Natural killer cell (primary cell): Measurements from ENCODE around the gene FCGBP. TPM values are rescaled to one million over a fixed set of nuclear protein-coding genes. Genes with fewer than 3 reads are reported as not detected.
A peak's percentile ranks its signal among the peaks of the same experiment; 100 is the strongest.

Source experiments
- ATAC-seq, 3 donors: fragments of 150-1000 bp in 2 of 3; fragments of 200-7000 bp in 1 of 3; cut with Tn5 transposase; 1 replicate in 1 of 3; 2 replicates in 2 of 3; pipeline ENCODE4 v1.10.0; 2021; ENCODE audit warnings: mild to moderate bottlenecking in 2 of 3, moderate library complexity in 2 of 3
- DNase-seq, 2 donors: peaks; one replicate each; pipeline versions ENCODE4 v3.0.0 to v3.0.0-alpha.2; 2013 to 2021; ENCODE audit warnings: mixed read lengths in 1 of 2
- H3K27ac ChIP-seq: one replicate; pipeline ENCODE4 v1.5.1; 2013; ENCODE audit warnings: mild to moderate bottlenecking, low read length
- H3K27me3 ChIP-seq: one replicate; pipeline ENCODE4 v1.6.1; 2013; ENCODE audit warnings: low read length; ENCODE audit not compliant: control insufficient read depth, insufficient read depth
- H3K36me3 ChIP-seq: one replicate; pipeline ENCODE4 v1.6.1; 2013; ENCODE audit warnings: low read length; ENCODE audit not compliant: control insufficient read depth, insufficient read depth
- H3K4me1 ChIP-seq: one replicate; pipeline ENCODE4 v1.6.1; 2013; ENCODE audit warnings: low read length; ENCODE audit not compliant: control insufficient read depth, insufficient read depth
- H3K4me3 ChIP-seq: one replicate; pipeline ENCODE4 v1.5.1; 2013; ENCODE audit warnings: low read length
- H3K9me3 ChIP-seq: one replicate; pipeline ENCODE4 v1.6.1; 2013; ENCODE audit warnings: low read length; ENCODE audit not compliant: control insufficient read depth, insufficient read depth
- H3K27ac Mint-ChIP-seq, 2 donors: one replicate each; pipeline ENCODE4 v1.8.0; 2022; ENCODE audit warnings: mild to moderate bottlenecking in 2 of 2, mixed read lengths in 2 of 2, moderate library complexity in 1 of 2
- H3K27me3 Mint-ChIP-seq, 2 donors: one replicate each; pipeline ENCODE4 v1.8.0; 2022; ENCODE audit warnings: low read depth in 2 of 2, mixed read lengths in 2 of 2
- H3K36me3 Mint-ChIP-seq: one replicate; pipeline ENCODE4 v1.8.0; 2022; ENCODE audit warnings: mixed read lengths
- H3K4me1 Mint-ChIP-seq, 2 donors: one replicate each; pipeline ENCODE4 v1.8.0; 2022; ENCODE audit warnings: mixed read lengths in 2 of 2
- H3K4me3 Mint-ChIP-seq: one replicate; pipeline ENCODE4 v1.8.0; 2022; ENCODE audit warnings: mild to moderate bottlenecking, moderate library complexity, mixed read lengths
- H3K9me3 Mint-ChIP-seq, 2 donors: one replicate each; pipeline ENCODE4 v1.8.0; 2022; ENCODE audit warnings: mixed read lengths in 2 of 2
- CTCF ChIP-seq: fragments of 200-600 bp; IDR thresholded peaks from one replicate; pipeline ENCODE4 v1.8.0; 2022; ENCODE audit warnings: antibody characterized with exemption
- WGBS: methylation state at CpG from one replicate; pipeline ENCODE4 v1.1.7; 2013; ENCODE audit warnings: missing lambda C conversion rate; ENCODE audit not compliant: insufficient coverage; 5-methylcytosine and 5-hydroxymethylcytosine counted together
- intact Hi-C: fragments of 100-400 bp; cut with micrococcal nuclease; formaldehyde crosslinking; loops from one replicate; pipeline ENCODE4 v1.14.2; 2022
- total RNA-seq, 4 donors: library from RNA; stranded (reverse); fragments of 120-200 nt in 1 of 4; gene quantifications; one replicate each; pipeline versions ENCODE4 v1.2.3 to v1.2.4, GENCODE V29; 2013 to 2022

FCGBP gene
- total RNA-seq, 3 donors from 2014 or later (not counting 1 experiment from before 2014, with no cell fraction given): 10.6 to 25.1 (median 17.3) TPM

- H3K4me1 ChIP-seq: no peaks in the 10 kb centered on the region
- H3K9me3 Mint-ChIP-seq: no peaks in the 10 kb centered on the region
- H3K4me3 ChIP-seq: no peak overlapping the region
- no peak overlapping the region for H3K27ac ChIP-seq
- no peak overlapping the region for H3K4me3 Mint-ChIP-seq
- no peaks in the 10 kb centered on the region for H3K36me3 Mint-ChIP-seq
- peaks cover 0 to 5% of the 10 kb centered on the region in 2 donors for H3K4me1 Mint-ChIP-seq
- ATAC-seq (no peak), DNase-seq (no peak)
- intact Hi-C loops: no loop called here
- no peak overlapping the region for H3K27ac Mint-ChIP-seq
- no peak for TF ChIP-seq CTCF
- WGBS: 95% methylated on average over 20 of the region's 20 CpGs
- H3K36me3 ChIP-seq: no peaks in the 10 kb centered on the region
- no peaks in the 10 kb centered on the region for H3K27me3 ChIP-seq
- H3K27me3 Mint-ChIP-seq: no peaks in the 10 kb centered on the region
- H3K9me3 ChIP-seq: no peaks in the 10 kb centered on the region
These were observed 16.2 kb downstream of the FCGBP start for GRCh38 chr19:39918183-39918651.

- intact Hi-C loops: no loop called here
- Mint-ChIP-seq H3K9me3 (no peaks in the 10 kb centered on the region), H3K27ac (no peak overlapping the region), H3K4me3 (no peak overlapping the region), H3K27me3 (no peaks in the 10 kb centered on the region), H3K36me3 (no peaks in the 10 kb centered on the region), H3K4me1 (peaks cover 0 to 5% of the 10 kb centered on the region in 2 donors)
- WGBS: 89% methylated on average over 9 of the region's 9 CpGs
- Histone ChIP-seq H3K36me3 (no peaks in the 10 kb centered on the region), H3K27me3 (no peaks in the 10 kb centered on the region), H3K27ac (no peak overlapping the region), H3K9me3 (no peaks in the 10 kb centered on the region), H3K4me3 (no peak overlapping the region), H3K4me1 (no peaks in the 10 kb centered on the region)
- DNase-seq (no peak), ATAC-seq (no peak)
- no peak for TF ChIP-seq CTCF
These were observed 16.8 kb downstream of the FCGBP start for GRCh38 chr19:39917561-39918182.

- no peak for DNase-seq
- Mint-ChIP-seq H3K4me3 (no peak overlapping the region), H3K27ac (peak overlapping the region in 1 of 2 donors; percentile 4), H3K36me3 (no peaks in the 10 kb centered on the region), H3K4me1 (peaks cover 0 to 5% of the 10 kb centered on the region in 2 donors), H3K27me3 (no peaks in the 10 kb centered on the region), H3K9me3 (no peaks in the 10 kb centered on the region)
- no peak for ATAC-seq
- intact Hi-C loops: no loop called here
- Histone ChIP-seq H3K9me3 (no peaks in the 10 kb centered on the region), H3K36me3 (no peaks in the 10 kb centered on the region), H3K4me3 (no peak overlapping the region), H3K4me1 (no peaks in the 10 kb centered on the region), H3K27ac (no peak overlapping the region), H3K27me3 (no peaks in the 10 kb centered on the region)
- WGBS: 80% methylated on average over 5 of the region's 5 CpGs
- TF ChIP-seq CTCF: no peak
These were observed 17.5 kb downstream of the FCGBP start for GRCh38 chr19:39916851-39917396.
